Activated CD4-positive, alpha-beta T cell treated with anti-CD3 and anti-CD28 coated beads for 48 hours (primary cell): ENCODE data around the gene GET4.
"Not testable (repeated sequence)": the region's sequence is repeated elsewhere in the genome, so short reads cannot be mapped to it uniquely, and the experiment has no call there.

Source experiments
- DNase-seq: peaks from one replicate; pipeline ENCODE4 v3.0.0-alpha.2; 2020

Gene GET4

DNA sequence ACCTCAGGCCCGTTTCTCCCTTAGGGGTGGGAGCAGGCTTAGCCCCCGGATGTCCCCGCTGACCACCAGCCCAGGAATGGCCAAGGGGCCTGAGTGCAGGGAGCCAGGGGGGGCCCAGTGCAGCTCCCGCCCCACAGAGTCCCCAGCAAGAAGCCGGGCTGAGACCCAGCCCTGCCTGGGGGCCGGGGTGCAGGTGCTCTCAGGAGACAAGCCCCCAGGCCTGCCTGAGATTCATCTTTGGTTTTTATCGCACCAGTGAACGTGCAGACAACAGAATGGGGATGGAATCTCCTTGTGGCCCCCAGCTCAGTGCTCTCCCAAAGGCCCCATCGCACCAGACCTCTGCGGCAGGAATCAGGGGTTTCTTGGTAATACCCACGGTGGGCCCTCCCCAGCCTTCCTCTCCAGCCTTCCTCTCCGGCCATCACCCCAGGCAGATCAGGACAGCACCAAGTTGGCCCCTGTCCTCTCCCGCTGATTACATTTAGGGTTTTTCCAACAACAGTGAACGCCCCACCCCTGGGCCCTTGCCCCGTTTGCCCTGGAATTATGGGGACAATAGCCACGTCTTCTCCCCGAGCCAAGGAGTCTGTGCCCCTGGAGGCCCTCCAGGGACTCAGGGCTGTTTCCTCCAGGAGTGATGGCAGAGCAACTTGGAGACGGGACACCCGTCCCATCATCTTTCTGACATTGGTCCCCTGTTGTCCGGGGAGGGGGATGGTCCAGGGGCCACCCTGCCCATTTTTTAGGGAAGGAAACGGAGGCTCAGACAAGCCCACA, 55.7 kb downstream of the GET4 start:
- DNase-seq: no peak

DNA sequence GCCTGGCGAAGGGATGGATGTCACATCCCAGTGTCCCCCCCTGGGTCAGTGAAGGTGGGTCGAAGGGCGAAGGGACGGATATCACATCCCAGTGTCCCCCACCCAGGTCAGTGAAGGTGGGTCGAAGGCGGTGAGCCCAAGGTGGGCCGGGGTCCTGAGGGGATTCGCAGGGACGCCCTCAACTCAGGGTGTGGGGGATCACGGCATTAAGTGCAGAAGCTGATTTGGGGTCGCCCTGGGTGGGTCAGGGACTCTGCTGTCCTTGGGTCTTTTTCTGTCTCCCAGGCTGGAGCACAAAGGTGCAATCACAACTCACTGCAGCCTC, 56.3 kb downstream of the GET4 start:
- DNase-seq: no peak

GRCh38 chr7:934469-935163, 58.3 kb downstream of the GET4 start:
- no peak for DNase-seq

DNA sequence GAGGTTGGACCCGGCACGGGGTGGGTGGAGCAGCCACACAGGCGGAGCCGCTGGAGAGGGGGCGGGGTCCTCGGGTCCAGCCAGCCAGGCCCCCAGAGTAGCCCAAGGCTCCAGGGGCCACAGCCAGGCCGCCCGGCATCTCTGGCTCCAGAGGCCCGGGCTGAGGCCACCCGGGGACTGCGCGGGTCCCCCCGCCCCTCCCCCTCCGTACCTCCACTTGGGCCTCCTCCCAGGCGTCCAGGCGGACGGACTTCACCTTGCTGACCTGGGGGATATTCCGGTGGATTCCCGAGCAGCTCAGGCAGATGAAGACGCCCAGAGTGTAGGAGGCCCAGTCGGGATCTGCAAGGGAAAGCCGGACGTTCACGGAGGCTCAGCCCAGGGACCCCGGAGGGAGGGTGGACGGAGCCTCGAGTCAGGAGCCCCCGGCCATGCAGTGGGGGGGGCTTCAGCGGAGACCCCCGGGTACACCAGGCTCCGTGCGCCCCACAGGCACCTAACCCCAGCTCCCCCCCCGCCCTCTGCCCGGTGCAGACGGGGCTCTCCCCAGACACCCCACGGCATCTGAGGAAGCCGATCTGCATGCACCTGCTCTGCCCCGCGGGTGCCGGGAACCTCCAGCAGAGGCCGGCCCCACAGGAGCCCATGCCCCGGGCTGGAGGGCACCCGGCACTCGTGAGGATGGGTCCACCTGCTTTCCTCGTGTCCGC, 59.0 kb downstream of the GET4 start:
- no peak for DNase-seq

GRCh38 chr7:935874-936385, 59.6 kb downstream of the GET4 start:
- DNase-seq: no peak

GRCh38 chr7:936386-937054, 60.2 kb downstream of the GET4 start:
- peak; percentile 62 for DNase-seq

- DNase-seq: no peak
Observed at GRCh38 chr7:937856-938484, 61.6 kb downstream of the GET4 start.

DNA sequence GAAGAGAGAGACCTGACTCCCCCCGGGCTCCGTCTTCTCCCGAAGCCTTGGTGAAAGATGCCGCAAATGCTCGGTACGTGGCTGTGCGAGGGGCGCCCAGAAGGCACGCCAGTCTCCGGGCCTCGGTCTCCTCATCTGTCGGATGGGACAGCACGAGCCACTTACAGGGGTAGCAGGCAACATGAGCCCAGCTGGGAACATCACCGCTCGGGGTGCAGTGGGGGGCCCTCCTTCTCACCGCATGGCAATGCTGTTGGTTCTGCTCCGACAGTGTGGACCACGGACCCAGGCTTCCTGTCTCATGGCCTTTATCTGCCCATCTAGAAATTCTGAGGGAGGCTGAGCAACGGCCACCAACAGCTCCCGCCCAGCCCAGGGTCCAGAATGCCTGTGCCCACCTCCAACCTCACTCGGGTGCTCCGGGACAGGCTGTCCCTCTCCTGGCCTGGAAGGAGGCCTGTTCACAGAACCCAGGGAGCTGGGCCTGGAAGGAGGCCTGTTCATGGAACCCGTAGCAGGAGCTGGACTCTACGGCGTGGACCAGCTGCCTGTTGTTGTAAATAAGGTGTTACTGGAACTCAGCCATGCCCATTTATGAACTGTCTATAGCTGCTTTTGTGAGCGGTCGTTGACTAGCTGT, 62.3 kb downstream of the GET4 start:
- DNase-seq: no peak

DNA sequence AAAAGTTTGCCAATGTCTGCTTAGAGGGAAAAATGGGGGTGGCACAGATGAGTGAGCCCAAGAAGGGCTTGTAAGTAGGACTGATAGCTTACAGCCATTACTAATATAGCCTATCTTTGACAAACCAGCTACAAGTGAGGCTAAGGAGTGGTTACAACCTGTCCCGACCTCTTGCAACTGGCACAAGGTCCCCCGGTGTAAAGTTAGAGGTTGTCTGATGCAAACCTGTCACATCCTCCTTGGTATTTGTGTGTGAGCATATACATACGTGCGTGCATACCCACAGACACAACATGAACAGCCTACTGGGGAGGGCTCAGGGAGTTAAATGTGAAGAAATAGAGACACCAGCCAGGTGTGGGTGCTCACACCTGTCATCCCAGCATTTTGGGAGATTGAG, 63.5 kb downstream of the GET4 start:
- no peak for DNase-seq

- DNase-seq: no peak
Observed at GRCh38 chr7:940599-941408, 64.5 kb downstream of the GET4 start.

- DNase-seq: not testable (repeated sequence)
Observed at GRCh38 chr7:943793-944192, 67.4 kb downstream of the GET4 start.

DNA sequence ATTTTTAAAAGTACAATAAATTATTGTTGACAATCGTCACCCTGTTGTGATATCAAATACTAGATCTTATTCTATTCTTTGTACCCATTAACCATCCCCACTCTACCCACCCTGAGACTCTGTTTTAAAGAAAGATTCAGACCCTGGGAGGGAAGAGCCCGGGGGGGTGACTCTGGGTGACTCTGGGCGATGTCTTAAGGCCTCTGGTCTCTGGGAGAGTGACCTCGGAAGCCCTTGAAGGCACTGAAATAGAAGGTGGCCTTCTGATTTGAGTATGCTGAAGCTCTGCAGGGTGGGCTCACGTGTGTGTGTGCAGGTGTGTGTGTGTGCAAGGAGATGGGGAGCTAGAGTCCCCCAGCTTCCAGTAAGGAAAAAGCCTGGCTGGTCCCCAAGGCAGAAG, 68.4 kb downstream of the GET4 start:
- DNase-seq: no peak

DNA sequence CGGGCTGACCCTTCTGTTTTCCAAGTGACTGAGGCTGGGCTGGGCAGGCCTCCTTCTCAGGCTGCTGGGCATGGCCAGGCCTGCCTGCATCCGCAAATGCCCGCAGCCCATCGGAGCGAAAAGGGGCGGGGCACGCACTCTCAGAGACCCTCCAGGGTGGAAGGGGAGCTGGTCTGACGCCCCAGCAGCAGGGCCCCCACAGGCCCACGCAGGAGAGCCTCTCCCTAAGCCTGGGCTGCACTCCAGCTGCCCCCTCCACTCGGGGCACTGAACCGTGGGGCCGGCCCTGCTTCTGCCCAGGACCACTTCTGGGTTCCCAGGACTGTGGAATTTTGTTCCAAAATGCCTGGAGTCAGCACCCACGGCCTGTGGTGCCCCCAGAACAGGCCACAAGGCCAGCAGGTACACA, 68.8 kb downstream of the GET4 start:
- no peak for DNase-seq

DNA sequence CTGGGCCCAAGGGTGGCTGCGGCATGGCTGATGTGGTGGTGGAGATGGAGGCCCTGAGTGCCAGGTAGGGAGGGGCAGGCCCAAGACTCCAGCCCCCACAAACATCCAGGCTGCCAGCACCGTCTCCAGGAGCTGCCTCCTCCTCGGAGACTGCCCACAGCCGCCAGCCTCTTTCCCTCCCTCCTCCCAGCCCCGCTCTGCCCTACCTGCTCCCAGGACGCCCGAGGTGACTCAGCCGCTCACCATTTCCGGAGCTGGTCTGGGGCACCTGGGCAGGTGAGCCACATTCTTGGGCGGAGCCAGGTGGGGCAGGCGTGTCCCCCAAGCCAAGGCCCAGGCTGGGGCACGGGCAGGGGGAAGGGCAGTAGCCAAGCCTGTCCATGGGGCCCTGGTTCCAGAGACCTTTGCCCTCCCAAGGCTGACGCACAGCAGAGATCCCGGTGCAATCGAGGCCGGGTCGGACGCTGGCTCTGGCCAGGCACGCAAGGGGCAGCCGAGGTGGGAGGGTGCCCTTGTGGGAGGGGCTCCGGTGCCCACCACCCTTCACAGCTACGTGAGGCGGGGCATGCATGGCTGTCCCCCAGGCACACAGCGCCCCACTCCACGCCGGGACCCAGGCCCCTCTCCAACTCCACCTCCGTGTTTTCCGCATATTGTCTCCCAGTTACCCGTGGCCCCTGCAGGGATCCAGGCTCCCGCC, 69.4 kb downstream of the GET4 start:
- no peak for DNase-seq
